ENCODE results near the gene KCNIP2.

GRCh38 chr10:101880232-101880573 lies 36.6 kb upstream of the KCNIP2 start:
- TF ChIP-seq CTCF (IDR thresholded peaks at IDR 0.05; ENCODE audit: low read depth, low read length) (no peak), EZH2phosphoT487 (IDR thresholded peaks at IDR 0.05; ENCODE audit: low read depth) (no peak)

Measured in OCI-LY3 (cell line).